SHP77 treated with DMSO at 0.1 percent for 48 hours (cell line): ENCODE data around the gene SPRR1B.
"Not testable (repeated sequence)": the region's sequence is repeated elsewhere in the genome, so short reads cannot be mapped to it uniquely, and the experiment has no call there.

Experiments used
- DNase-seq: peaks from one replicate; lab custom pipeline; 2025; lab: John Stamatoyannopoulos, UW

Gene SPRR1B

GRCh38 chr1:153030895-153031294 is at the start of gene SPRR1B:
TSS of gene SPRR1B (plus strand) at chr1:153031203. CDS start at chr1:153032346, 1,143 bp downstream.
- no peak for DNase-seq

GRCh38 chr1:152982076-152982475 is 48.9 kb upstream of the SPRR1B start:
- no peak for DNase-seq

- DNase-seq = no peak
Measured at GRCh38 chr1:152983234-152983633, 47.8 kb upstream of the SPRR1B start.

- DNase-seq = no peak
Measured at GRCh38 chr1:152983743-152984142, 47.3 kb upstream of the SPRR1B start, which contains the start of gene SPRR1A. TSS of gene SPRR1A (plus strand) at chr1:152984081. CDS start at chr1:152985231, 1,150 bp downstream.

GRCh38 chr1:152986578-152986977 is 44.4 kb upstream of the SPRR1B start:
- no peak for DNase-seq

- DNase-seq = no peak
Measured at GRCh38 chr1:152993186-152993585, 37.8 kb upstream of the SPRR1B start.

GRCh38 chr1:152995842-152996241 is 35.2 kb upstream of the SPRR1B start:
- DNase-seq = no peak

- DNase-seq = no peak
Measured at GRCh38 chr1:152996633-152997400, 34.2 kb upstream of the SPRR1B start.

GRCh38 chr1:152997901-152998300 is 33.1 kb upstream of the SPRR1B start:
- DNase-seq = no peak

GRCh38 chr1:152998476-152998875 is 32.5 kb upstream of the SPRR1B start:
- DNase-seq = no peak

GRCh38 chr1:152999818-153000217 is 31.2 kb upstream of the SPRR1B start:
- no peak for DNase-seq

GRCh38 chr1:153000294-153000693 is 30.7 kb upstream of the SPRR1B start:
- DNase-seq = no peak

GRCh38 chr1:153001382-153001781 is 29.6 kb upstream of the SPRR1B start, which contains the start of gene SPRR3:
TSS of gene SPRR3 (plus strand) at chr1:153001749. CDS start at chr1:153003021, 1,272 bp downstream.
- no peak for DNase-seq

GRCh38 chr1:153011235-153011758 is 19.7 kb upstream of the SPRR1B start:
- not testable (repeated sequence) for DNase-seq

GRCh38 chr1:153021829-153022228 is 9.2 kb upstream of the SPRR1B start:
- DNase-seq = not testable (repeated sequence)

GRCh38 chr1:153022340-153022739 is 8.7 kb upstream of the SPRR1B start:
- DNase-seq = not testable (repeated sequence)

- DNase-seq = no peak
Measured at GRCh38 chr1:153023109-153023508, 7.9 kb upstream of the SPRR1B start.

GRCh38 chr1:153024413-153024812 is 6.6 kb upstream of the SPRR1B start:
- DNase-seq = no peak

GRCh38 chr1:153025797-153026196 is 5.2 kb upstream of the SPRR1B start:
- no peak for DNase-seq

GRCh38 chr1:153028766-153029165 is 2.2 kb upstream of the SPRR1B start:
- no peak for DNase-seq

- no peak for DNase-seq
Measured at GRCh38 chr1:153032073-153032472, 1.1 kb downstream of the SPRR1B start.

GRCh38 chr1:153032677-153033308 is 1.8 kb downstream of the SPRR1B start:
- no peak for DNase-seq

GRCh38 chr1:153035211-153035610 is 4.2 kb downstream of the SPRR1B start:
- no peak for DNase-seq
